Spinal cord (tissue), 10 donors: ENCODE results near the gene POLDIP3. TPM values are rescaled to one million over a fixed set of nuclear protein-coding genes. Genes with fewer than 3 reads are reported as not detected.

Experiments used
- DNase-seq, 6 donors: peaks; one replicate each; pipeline versions ENCODE4 v3.0.0 to v3.0.0-alpha.2; 2013 to 2015; ENCODE audit warnings: low spot score in 6 of 6, low read depth in 4 of 6
- H3K27ac ChIP-seq: one replicate; pipeline ENCODE4 v1.5.1; 2013; ENCODE audit warnings: low read depth, low read length, control low read depth
- H3K27me3 ChIP-seq: one replicate; pipeline ENCODE4 v1.6.1; 2013; ENCODE audit warnings: low read length; ENCODE audit not compliant: control insufficient read depth, insufficient read depth
- H3K36me3 ChIP-seq: one replicate; pipeline ENCODE4 v1.6.1; 2013; ENCODE audit warnings: low read length; ENCODE audit not compliant: control insufficient read depth, insufficient read depth
- H3K4me1 ChIP-seq: one replicate; pipeline ENCODE4 v1.6.1; 2013; ENCODE audit warnings: low read length; ENCODE audit not compliant: control insufficient read depth, insufficient read depth
- H3K4me3 ChIP-seq: one replicate; pipeline ENCODE4 v1.5.1; 2013; ENCODE audit warnings: low read depth, low read length, control low read depth
- H3K9me3 ChIP-seq: one replicate; pipeline ENCODE4 v1.6.1; 2013; ENCODE audit warnings: low read length; ENCODE audit not compliant: control insufficient read depth, insufficient read depth
- WGBS: methylation state at CpG from one replicate; pipeline ENCODE4 v1.1.5; 2013; ENCODE audit warnings: missing lambda C conversion rate; ENCODE audit not compliant: insufficient coverage; 5-methylcytosine and 5-hydroxymethylcytosine counted together
- polyA plus RNA-seq, 2 donors: library from polyadenylated mRNA; unstranded; fragments of 120-200 nt; gene quantifications; one replicate each; pipeline ENCODE4 v1.2.1, GENCODE V29; 2013; ENCODE audit not compliant: insufficient read length in 2 of 2
- total RNA-seq, 2 donors: library from RNA; depleted of rRNA in 1 of 2; stranded (reverse); fragments of 120-200 nt in 1 of 2; fragments of >200 nt in 1 of 2; gene quantifications; one replicate each; pipeline versions ENCODE4 v1.2.3 to v1.2.4, GENCODE V29; 2013 to 2014
- donor health status: healthy.

POLDIP3 gene
- total and polyA plus RNA-seq, 4 donors: 29.2 to 92.6 (median 72.9) TPM

DNA sequence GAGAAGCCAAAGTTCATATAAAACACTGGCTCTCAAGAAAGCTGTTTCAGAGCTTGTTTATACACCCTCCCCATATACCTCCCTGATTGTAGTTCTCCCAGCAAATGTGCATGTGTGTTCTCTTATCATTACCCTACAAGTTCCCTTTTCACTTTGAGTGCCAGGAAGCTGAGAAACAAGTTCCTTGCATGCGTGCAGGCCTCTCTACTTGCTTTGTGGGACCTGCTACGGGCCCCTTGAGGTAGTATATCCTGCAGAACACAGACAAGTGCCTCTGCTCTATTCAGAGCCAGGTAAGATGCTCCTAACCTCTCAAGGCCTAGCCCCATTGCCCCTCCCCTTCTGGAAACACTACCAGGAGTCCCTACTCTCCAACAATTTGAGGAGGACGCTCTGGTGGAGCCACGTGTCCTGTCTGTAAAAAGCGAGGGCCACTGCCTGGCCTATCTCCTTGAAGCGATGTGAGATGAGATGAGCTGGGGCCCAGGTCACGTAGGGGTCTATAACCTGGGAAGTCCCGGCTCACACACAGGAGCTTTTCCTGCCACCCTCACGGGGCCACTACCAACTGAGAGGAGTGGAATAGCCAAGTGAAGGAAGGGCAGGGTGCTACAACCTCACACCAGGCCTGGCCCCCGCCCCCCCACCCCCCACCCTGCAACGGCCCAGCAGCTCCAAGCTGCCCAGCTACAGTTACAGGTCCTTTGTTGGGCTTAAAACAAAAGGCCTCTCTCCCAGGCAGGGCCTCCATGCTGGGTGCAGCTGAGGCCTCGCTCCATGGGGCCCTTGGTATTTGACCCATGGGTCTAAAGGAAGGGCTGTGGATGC is 28.3 kb upstream of the POLDIP3 start:
- Histone ChIP-seq H3K27me3 (no peaks in the 10 kb centered on the region), H3K4me1 (peaks cover 51% of the 10 kb centered on the region), H3K4me3 (no peak overlapping the region), H3K36me3 (peaks cover 35% of the 10 kb centered on the region), H3K9me3 (no peaks in the 10 kb centered on the region), H3K27ac (no peak overlapping the region)
- no peak for DNase-seq
- WGBS: 76% methylated on average over 8 of the region's 12 CpGs

DNA sequence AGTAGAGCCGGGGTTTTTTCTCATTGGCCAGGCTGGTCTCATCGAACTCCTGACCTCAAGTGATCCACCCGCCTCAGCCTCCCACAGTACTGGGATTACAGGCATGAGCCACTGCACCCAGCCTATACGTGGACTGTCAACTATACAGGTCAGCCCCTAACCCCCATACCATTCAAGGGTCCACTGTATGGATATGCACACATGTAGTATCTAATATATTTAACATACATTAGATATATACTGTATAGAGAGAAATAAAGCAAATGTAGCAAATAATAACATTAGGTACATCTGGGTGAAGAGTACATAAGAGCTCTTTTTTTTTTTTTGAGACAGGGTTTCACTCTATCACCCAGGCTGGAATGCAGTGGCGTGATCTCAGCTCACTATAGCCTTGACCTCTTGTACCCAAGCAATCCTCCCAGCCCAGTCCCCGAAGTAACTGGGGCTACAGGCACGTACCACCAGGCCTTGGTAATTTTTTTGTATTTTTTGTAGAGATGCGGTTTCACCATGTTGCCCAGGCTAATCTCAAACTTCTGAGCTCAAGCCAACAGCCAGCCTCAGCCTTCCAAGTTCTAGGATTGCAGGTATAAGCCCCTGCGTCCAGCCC is 27.2 kb upstream of the POLDIP3 start:
- Histone ChIP-seq H3K4me1 (peaks cover 41% of the 10 kb centered on the region), H3K27ac (no peak overlapping the region), H3K36me3 (peaks cover 41% of the 10 kb centered on the region), H3K27me3 (no peaks in the 10 kb centered on the region), H3K4me3 (no peak overlapping the region), H3K9me3 (no peaks in the 10 kb centered on the region)
- DNase-seq: no peak
- WGBS: 96% methylated on average over 3 of the region's 9 CpGs

DNA sequence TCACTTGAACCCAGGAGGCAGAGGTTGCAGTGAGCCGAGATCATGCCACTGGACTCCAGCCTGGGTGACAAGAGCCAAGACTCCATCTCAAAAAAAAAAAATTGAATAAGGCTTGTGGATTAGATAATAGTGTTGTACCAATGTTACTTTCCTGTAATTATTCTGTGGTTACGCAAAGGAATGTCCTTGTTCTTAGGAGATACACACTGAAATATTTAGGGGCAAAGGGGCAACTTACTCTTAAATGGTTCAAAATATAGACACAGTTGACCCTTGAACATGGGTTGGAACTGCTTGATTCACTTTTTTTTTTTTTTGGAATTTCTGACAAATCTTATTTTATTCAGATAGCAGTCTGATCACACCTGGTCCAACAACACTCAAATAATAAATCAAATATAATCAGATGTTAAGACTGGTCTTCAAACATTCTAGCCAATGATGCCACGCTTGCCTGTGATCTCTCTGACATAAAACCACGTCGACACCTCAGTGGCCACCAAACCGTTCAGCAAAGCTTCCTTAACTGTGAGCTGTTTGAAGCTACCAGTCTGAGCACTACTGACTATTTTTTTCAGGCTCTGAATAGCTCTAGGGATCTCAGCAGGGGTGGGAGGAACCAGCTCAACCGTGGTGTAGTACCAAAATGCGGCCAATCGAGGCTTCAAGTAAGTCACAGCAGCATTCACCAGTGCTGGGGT is 25.0 kb upstream of the POLDIP3 start:
- DNase-seq: no peak
- H3K9me3 ChIP-seq: no peaks in the 10 kb centered on the region
- 86% methylated on average over 8 of the region's 9 CpGs for WGBS
- H3K4me1 ChIP-seq: peaks cover 19% of the 10 kb centered on the region
- H3K27ac ChIP-seq: no peak overlapping the region
- no peaks in the 10 kb centered on the region for H3K27me3 ChIP-seq
- no peak overlapping the region for H3K4me3 ChIP-seq
- H3K36me3 ChIP-seq: peaks cover 35% of the 10 kb centered on the region

DNA sequence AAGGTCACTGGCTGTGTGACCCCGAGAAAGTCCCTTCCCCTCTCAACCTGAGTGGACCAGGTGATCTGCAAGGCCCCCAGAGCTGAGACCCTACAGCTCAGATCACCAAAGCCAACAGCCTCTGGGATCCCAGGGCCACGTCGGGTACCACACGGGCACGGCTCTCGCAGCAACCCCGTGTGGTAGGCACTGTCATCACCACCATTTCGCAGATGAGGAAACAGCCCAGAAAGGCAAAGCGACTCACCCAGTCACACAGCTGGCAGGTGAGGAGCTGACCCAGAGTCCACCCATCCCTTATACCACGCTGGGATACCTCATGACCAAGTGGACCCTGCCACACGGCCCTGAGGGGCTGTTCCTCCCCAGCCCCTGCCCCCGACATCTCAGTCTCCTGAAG is 22.9 kb upstream of the POLDIP3 start:
- H3K4me1 ChIP-seq: no peaks in the 10 kb centered on the region
- H3K4me3 ChIP-seq: no peak overlapping the region
- WGBS: 97% methylated on average over 12 of the region's 12 CpGs
- H3K9me3 ChIP-seq: no peaks in the 10 kb centered on the region
- H3K36me3 ChIP-seq: peaks cover 39% of the 10 kb centered on the region
- H3K27me3 ChIP-seq: no peaks in the 10 kb centered on the region
- DNase-seq: no peak
- H3K27ac ChIP-seq: no peak overlapping the region

DNA sequence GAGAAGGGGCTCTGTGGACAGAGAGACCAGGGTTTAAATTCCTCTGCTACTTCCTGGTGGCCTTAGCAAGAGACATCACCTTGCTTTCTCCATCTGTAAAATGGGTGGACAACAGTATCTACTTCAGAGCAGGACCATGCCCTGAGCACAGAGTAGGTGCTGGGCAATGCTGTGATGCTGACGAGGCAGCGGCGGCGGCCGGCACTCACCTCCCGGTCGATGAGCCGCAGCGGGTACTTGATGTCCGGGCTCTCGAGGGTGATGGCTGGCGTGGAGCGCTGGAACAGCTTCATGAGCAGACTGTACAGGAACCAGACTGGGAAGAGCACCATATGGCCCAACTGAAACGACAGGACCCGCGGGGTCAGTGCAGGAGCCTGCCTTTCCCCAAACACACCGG is 21.8 kb upstream of the POLDIP3 start:
- Histone ChIP-seq H3K9me3 (no peaks in the 10 kb centered on the region), H3K4me1 (no peaks in the 10 kb centered on the region), H3K4me3 (no peak overlapping the region), H3K27me3 (no peaks in the 10 kb centered on the region), H3K27ac (no peak overlapping the region), H3K36me3 (peaks cover 49% of the 10 kb centered on the region)
- no peak for DNase-seq
- 95% methylated on average over 17 of the region's 17 CpGs for WGBS

DNA sequence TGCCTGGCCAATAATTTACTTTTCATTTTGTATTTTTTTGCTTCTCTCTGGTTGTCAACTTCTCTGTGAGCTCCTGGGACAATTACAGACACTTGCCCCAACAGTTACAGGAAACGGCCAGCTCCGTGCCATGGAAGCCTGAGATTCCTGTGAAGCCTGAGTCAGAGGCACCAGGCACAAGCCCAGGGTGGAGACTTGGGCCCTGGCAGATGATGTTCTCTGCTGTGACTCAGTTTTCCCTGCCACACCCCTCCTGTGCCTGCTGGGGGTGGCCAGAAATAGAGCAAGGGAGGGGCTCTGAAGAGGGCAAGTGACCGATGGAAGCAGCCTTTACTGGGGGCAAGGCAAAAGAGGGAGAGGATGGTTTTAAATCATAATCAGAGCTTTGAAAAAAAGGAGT is 20.8 kb upstream of the POLDIP3 start:
- Histone ChIP-seq H3K36me3 (peaks cover 59% of the 10 kb centered on the region), H3K27me3 (no peaks in the 10 kb centered on the region), H3K9me3 (no peaks in the 10 kb centered on the region), H3K4me1 (no peaks in the 10 kb centered on the region), H3K4me3 (no peak overlapping the region), H3K27ac (no peak overlapping the region)
- 100% methylated on average over 2 of the region's 3 CpGs for WGBS
- DNase-seq: no peak

DNA sequence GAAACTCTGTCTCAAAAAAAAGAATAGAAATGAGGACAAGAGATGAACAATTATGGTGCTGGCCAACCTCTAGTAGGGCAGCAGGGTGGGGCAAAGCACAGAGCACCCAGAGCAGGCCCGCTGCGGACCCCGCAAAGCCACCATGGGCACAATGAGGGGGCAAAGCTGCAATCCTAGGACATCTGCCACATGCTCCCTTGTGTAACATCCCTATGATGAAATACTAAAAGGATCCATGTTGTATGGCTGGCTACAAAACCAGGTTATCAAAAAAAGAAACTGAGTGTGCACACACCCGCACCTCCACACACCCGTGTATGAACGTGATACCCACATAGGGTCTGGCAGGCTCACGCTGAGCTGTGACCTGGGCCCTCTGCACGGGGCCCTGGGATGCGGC is 18.3 kb upstream of the POLDIP3 start:
- H3K27me3 ChIP-seq: no peaks in the 10 kb centered on the region
- H3K4me1 ChIP-seq: no peaks in the 10 kb centered on the region
- no peak overlapping the region for H3K27ac ChIP-seq
- peaks cover 84% of the 10 kb centered on the region for H3K36me3 ChIP-seq
- no peak overlapping the region for H3K4me3 ChIP-seq
- H3K9me3 ChIP-seq: no peaks in the 10 kb centered on the region
- no peak for DNase-seq
- WGBS: 100% methylated on average over 3 of the region's 9 CpGs

DNA sequence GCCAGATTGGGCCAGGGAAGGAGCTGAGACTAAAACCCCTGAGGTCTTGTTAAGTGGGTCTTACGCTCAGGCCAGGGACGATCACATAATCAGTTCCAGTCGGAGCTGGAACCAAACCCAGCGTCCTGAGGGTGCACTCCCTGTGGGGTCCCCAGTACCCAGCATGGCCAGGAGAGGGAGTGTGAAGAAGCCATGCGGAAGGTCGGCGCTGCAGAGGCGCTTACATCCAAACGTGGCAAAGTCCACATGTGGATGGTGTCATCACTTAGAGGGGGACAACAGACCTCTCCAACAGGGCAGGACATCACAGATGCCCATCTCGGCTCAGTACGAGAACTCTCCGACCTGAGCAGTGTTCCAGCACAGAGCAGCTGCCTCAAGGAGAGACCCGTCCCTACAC is 17.4 kb upstream of the POLDIP3 start:
- Histone ChIP-seq H3K4me1 (no peaks in the 10 kb centered on the region), H3K9me3 (no peaks in the 10 kb centered on the region), H3K27me3 (no peaks in the 10 kb centered on the region), H3K36me3 (peaks cover 87% of the 10 kb centered on the region), H3K27ac (no peak overlapping the region), H3K4me3 (no peak overlapping the region)
- WGBS: 80% methylated on average over 13 of the region's 13 CpGs
- DNase-seq: no peak

DNA sequence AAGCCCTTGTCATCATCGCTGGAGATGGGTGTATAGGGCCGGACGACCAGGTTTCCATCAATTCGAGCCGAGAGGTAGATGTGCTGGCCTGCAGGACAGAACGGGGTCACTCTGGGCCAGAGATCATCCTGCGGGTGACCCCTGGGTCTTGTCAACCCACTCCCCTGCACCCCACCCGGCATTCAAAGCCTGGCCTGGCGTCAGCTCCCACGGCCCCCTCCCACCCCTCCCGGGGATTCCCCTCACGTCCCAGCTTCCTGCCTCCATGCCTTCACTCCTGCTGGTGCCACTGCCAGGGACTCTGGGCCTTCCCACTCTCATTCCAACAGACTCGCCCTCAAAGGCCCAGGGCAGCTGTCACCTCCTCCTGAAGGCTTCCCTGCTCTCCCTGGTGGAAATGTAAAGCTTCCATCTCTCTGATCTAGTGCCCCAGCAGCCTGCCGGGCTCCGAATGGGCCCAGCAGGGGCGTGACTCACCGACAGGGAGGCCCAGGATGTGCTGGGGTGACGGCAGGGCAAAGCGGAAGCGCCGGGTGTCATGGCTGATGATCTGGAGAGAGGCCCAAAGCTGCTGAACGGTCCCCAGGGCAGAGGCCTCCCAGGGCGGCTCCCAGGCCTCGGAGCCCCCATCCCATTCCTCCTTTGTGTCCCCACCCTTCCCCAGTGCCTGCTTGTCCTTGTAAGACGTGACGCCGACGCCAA is 16.4 kb upstream of the POLDIP3 start:
- Histone ChIP-seq H3K27ac (no peak overlapping the region), H3K4me1 (no peaks in the 10 kb centered on the region), H3K9me3 (no peaks in the 10 kb centered on the region), H3K36me3 (peaks cover 89% of the 10 kb centered on the region), H3K4me3 (no peak overlapping the region), H3K27me3 (no peaks in the 10 kb centered on the region)
- no peak for DNase-seq
- 94% methylated on average over 28 of the region's 28 CpGs for WGBS
